Stimulated activated naive CD8-positive, alpha-beta T cell treated with anti-CD3 and anti-CD28 coated beads, Interleukin-15, Interleukin-2, amounts not matched to agents 100 ng/mL and 50 ng/mL, for 24 hours (primary cell): ENCODE measurements around the gene CIP2A.

ENCODE experiments used
- H3K27ac Mint-ChIP-seq: one replicate; pipeline ENCODE4 v1.8.0; 2021; ENCODE audit warnings: mild to moderate bottlenecking, mixed read lengths
- H3K27me3 Mint-ChIP-seq: one replicate; pipeline ENCODE4 v1.8.0; 2021; ENCODE audit warnings: mixed read lengths
- H3K36me3 Mint-ChIP-seq: one replicate; pipeline ENCODE4 v1.8.0; 2021; ENCODE audit warnings: low read depth, mixed read lengths
- H3K4me1 Mint-ChIP-seq: one replicate; pipeline ENCODE4 v1.8.0; 2021; ENCODE audit warnings: low read depth, mixed read lengths
- H3K4me3 Mint-ChIP-seq: one replicate; pipeline ENCODE4 v1.8.0; 2021; ENCODE audit warnings: mild to moderate bottlenecking, mixed read lengths
- H3K9me3 Mint-ChIP-seq: one replicate; pipeline ENCODE4 v1.8.0; 2021; ENCODE audit warnings: mixed read lengths

Gene CIP2A

DNA sequence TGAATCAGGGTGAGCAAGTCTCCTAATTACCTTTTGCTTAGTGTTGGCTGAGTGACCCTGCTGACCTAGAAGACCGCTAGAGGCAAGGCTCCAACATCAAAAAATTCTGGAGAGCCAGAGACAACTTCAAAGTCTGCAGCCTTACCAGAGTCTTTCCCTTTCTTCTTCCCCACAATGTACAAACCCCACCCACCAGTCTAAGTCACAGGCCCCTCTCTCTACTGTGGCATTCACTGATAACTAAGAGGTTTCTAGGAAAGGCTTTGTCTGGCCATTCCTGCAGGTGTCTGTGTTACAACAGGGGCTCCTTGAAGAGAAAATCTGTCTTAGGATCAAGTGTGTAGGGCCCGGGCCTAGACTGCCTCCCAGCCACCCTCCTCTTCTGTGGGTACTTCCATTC lies 79.4 kb downstream of the CIP2A start:
- H3K36me3 Mint-ChIP-seq = no peaks in the 10 kb centered on the region
- no peak overlapping the region for H3K27ac Mint-ChIP-seq
- H3K4me1 Mint-ChIP-seq = no peaks in the 10 kb centered on the region
- no peaks in the 10 kb centered on the region for H3K9me3 Mint-ChIP-seq
- H3K4me3 Mint-ChIP-seq = no peak overlapping the region
- H3K27me3 Mint-ChIP-seq = no peaks in the 10 kb centered on the region

DNA sequence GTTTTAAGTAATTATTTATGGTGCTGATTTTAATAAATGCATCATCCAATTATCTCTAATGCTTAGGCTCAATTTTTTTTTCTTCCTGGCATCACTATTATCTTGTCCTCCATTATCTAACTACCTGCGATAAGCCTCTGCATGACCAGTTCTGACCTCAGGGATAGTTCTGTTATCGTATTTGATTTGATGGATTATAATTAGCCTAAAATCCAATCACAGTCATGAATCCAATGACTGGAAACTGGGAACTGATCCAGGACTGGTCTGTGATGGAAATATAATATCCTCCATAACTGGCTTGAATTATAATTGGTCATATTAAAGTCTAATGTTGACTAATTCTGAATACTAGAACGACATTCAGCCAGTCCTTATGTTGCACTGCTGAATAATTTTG lies 80.0 kb downstream of the CIP2A start:
- Mint-ChIP-seq H3K4me3 (no peak overlapping the region), H3K36me3 (no peaks in the 10 kb centered on the region), H3K27me3 (no peaks in the 10 kb centered on the region), H3K4me1 (no peaks in the 10 kb centered on the region), H3K9me3 (no peaks in the 10 kb centered on the region), H3K27ac (no peak overlapping the region)

DNA sequence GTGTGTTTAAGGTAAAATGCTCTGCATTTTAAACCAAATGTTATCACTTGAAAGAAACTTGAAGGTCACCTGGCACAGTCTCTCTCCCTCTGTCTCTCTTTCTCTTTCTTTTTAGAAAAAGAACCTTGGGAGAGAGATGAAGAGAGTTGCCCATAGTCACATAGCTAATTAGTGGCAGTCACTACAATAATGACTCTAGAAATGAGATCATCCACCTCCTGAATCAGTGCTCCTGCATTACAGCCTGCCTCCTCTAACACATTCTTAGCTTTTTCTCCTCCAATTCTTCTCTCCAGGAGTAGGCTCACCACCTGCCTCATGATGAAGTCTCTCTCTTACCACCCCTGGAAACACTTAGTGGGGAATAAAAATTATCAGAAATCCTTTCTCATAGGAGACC lies 81.3 kb downstream of the CIP2A start:
- Mint-ChIP-seq H3K36me3 (no peaks in the 10 kb centered on the region), H3K27ac (no peak overlapping the region), H3K4me3 (no peak overlapping the region)

DNA sequence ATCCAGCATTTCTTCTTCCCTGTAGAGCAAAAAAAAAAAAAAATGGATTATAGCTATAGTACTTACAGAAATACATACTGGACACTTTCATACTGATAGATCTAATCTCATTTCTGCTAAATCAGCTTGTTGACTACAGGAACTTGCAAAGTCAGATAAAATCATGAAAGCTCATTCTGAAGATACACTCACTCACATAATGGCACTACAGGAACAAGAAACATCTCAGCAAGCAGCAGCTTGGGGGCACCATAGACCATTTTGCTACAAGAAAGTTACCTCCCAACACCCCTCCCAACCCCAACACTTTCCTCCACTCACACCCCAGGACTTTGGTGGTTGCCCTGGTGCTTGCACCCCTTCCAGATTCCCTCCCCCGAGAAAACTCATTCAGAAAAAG lies 83.4 kb downstream of the CIP2A start:
- Mint-ChIP-seq H3K27me3 (no peaks in the 10 kb centered on the region), H3K36me3 (no peaks in the 10 kb centered on the region), H3K4me1 (no peaks in the 10 kb centered on the region), H3K4me3 (no peak overlapping the region), H3K27ac (no peak overlapping the region), H3K9me3 (no peaks in the 10 kb centered on the region)

More for the DNA sequence above, 81.3 kb downstream of the CIP2A start:
- no peaks in the 10 kb centered on the region for H3K4me1 Mint-ChIP-seq
- no peaks in the 10 kb centered on the region for H3K9me3 Mint-ChIP-seq
- H3K27me3 Mint-ChIP-seq = no peaks in the 10 kb centered on the region

DNA sequence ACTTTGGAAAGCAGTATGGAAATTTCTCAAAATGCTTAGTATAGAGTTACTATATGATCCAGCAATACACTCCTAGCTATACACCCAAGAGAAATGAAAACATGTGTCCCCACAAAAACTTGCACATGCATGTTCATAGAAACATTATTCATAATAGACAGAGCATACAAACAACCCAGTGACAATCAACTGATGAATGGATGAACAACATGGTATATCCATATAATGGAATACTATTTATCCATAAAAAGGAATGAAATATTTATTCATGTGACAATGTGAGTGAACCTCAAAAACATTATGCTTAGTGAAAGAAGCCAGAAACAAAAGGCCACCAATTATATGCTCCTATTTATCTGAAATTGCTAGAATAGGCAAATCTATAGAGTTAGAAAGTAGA lies 85.5 kb downstream of the CIP2A start:
- Mint-ChIP-seq H3K27me3 (no peaks in the 10 kb centered on the region), H3K27ac (no peak overlapping the region), H3K4me3 (no peak overlapping the region), H3K4me1 (no peaks in the 10 kb centered on the region), H3K9me3 (no peaks in the 10 kb centered on the region), H3K36me3 (no peaks in the 10 kb centered on the region)

DNA sequence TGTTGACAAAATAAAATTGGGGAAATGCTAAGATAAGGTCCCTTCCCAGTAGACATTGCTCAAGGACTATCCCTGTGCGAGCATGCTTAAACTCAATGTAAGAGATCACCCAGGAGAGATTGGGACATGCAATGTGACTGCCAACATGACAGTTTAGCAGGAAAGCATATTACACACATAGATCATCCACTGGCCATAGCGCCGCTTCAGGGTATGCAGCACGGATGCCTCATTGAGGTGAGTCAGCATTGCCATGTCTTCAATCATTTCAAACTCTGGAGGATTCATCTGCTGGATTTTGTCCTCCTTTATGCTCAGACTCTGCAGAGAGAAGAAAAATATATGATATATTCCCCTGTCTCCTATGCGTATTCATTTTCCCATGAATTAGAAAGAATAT lies 87.7 kb downstream of the CIP2A start:
- Mint-ChIP-seq H3K27me3 (no peaks in the 10 kb centered on the region), H3K36me3 (no peaks in the 10 kb centered on the region), H3K9me3 (no peaks in the 10 kb centered on the region), H3K4me1 (no peaks in the 10 kb centered on the region), H3K4me3 (no peak overlapping the region), H3K27ac (no peak overlapping the region)

DNA sequence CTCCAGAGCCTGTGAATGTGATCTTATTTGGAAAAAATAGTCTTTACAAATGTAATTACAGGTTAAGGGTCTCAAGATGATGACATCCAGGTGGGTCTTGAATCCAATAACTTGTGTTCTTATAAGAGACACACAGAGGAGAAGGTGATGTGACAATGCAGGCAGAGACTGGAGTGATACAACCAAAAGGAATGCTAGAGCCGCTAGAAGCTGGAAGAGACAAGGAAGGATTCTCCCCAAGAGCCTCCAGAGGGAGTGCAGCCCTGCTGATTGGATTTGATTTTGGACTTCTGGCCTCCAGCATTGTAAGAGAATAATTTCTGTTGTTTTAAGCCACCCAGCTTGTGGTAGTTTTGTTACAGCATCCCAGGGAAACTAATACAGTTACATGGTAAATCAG lies 88.5 kb downstream of the CIP2A start:
- Mint-ChIP-seq H3K9me3 (no peaks in the 10 kb centered on the region), H3K4me1 (no peaks in the 10 kb centered on the region), H3K36me3 (no peaks in the 10 kb centered on the region), H3K4me3 (no peak overlapping the region), H3K27ac (no peak overlapping the region), H3K27me3 (no peaks in the 10 kb centered on the region)
